ENCODE measurements around the gene PHLDB2.

PHLDB2 gene

GRCh38 chr3:111863942-111864694, 5.1 kb downstream of the PHLDB2 start:
- no peak for DNase-seq (ENCODE audit: extremely low spot score)
- TF ChIP-seq CTBP1 (IDR thresholded peaks at IDR 0.05; ENCODE audit: borderline replicate concordance) (no peak), FOXM1 (IDR thresholded peaks at IDR 0.05; ENCODE audit: borderline replicate concordance) (no peak), L3MBTL2 (conservative IDR thresholded peaks at IDR 0.05) (no peak), SUZ12 (IDR thresholded peaks at IDR 0.05) (no peak), SP1 (IDR thresholded peaks at IDR 0.05) (no peak), HDGF (IDR thresholded peaks at IDR 0.05; ENCODE audit: borderline replicate concordance) (no peak), NFRKB (IDR thresholded peaks at IDR 0.05) (no peak), ELF4 (IDR thresholded peaks at IDR 0.05) (no peak), ZNF384 (IDR thresholded peaks at IDR 0.05) (no peak), ARNT (IDR thresholded peaks at IDR 0.05) (no peak), LEF1 (IDR thresholded peaks at IDR 0.05; ENCODE audit: borderline replicate concordance) (no peak), TARDBP (IDR thresholded peaks at IDR 0.05) (no peak), FOXA1 (IDR thresholded peaks at IDR 0.05) (no peak), BHLHE40 (IDR thresholded peaks at IDR 0.05; ENCODE audit: borderline replicate concordance) (no peak), FOXK2 (IDR thresholded peaks at IDR 0.05) (no peak), PKNOX1 (IDR thresholded peaks at IDR 0.05) (no peak)
- ChIA-PET POLR2A (interaction anchor here (0.9 to 1.7 kb wide), 2 partner anchors 10 to 114 kb away, joined by 4 to 6 read pairs; partner anchors contain the start of gene ABHD10), CTCF (interaction anchor here (1.4 to 2.6 kb wide), 3 partner anchors 103 to 147 kb away, joined by 4 to 11 read pairs (median 6); partner anchors contain the start of gene ABHD10)

- no peak for DNase-seq (ENCODE audit: extremely low spot score)
- ChIA-PET CTCF (interaction anchor here (0.6 to 2.6 kb wide), 4 partner anchors 56 to 148 kb away, joined by 4 to 11 read pairs (median 5); partner anchors contain the start of gene ABHD10), POLR2A (interaction anchor here (0.6 to 1.7 kb wide), 3 partner anchors 82 to 121 kb away, joined by 4 to 6 read pairs (median 4); partner anchors contain the start of gene ABHD10)
- TF ChIP-seq HDGF (IDR thresholded peaks at IDR 0.05; ENCODE audit: borderline replicate concordance) (no peak), PKNOX1 (IDR thresholded peaks at IDR 0.05) (no peak), ZNF384 (IDR thresholded peaks at IDR 0.05) (no peak), ARNT (IDR thresholded peaks at IDR 0.05) (no peak), LEF1 (IDR thresholded peaks at IDR 0.05; ENCODE audit: borderline replicate concordance) (no peak), FOXA1 (IDR thresholded peaks at IDR 0.05) (no peak)
These were observed 6.0 kb downstream of the PHLDB2 start for GRCh38 chr3:111864821-111865656.

- ChIA-PET CTCF (interaction anchor here (1.0 to 1.2 kb wide), 2 partner anchors 27 to 169 kb away, joined by 3 read pairs; no protein-coding TSS in a partner anchor), POLR2A (interaction anchor here (1.0 kb wide), 1 partner anchor 111 kb away, joined by 3 read pairs; the partner anchor contains the start of gene ABHD10)
- TF ChIP-seq HDGF (IDR thresholded peaks at IDR 0.05; ENCODE audit: borderline replicate concordance) (no peak), BHLHE40 (IDR thresholded peaks at IDR 0.05; ENCODE audit: borderline replicate concordance) (no peak), CTBP1 (IDR thresholded peaks at IDR 0.05; ENCODE audit: borderline replicate concordance) (no peak)
- no peak for DNase-seq (ENCODE audit: extremely low spot score)
These were observed 8.9 kb downstream of the PHLDB2 start for GRCh38 chr3:111867889-111868426.

- ChIA-PET CTCF (interaction anchor here (0.7 kb wide), 1 partner anchor 154 kb away, joined by 3 read pairs; no protein-coding TSS in a partner anchor), POLR2A (interaction anchor here (1.0 to 1.4 kb wide), 2 partner anchors 10 to 155 kb away, joined by 3 to 6 read pairs; no protein-coding TSS in a partner anchor)
- TF ChIP-seq CTBP1 (IDR thresholded peaks at IDR 0.05; ENCODE audit: borderline replicate concordance) (no peak), TARDBP (IDR thresholded peaks at IDR 0.05) (no peak), LEF1 (IDR thresholded peaks at IDR 0.05; ENCODE audit: borderline replicate concordance) (no peak), BHLHE40 (IDR thresholded peaks at IDR 0.05; ENCODE audit: borderline replicate concordance) (no peak), L3MBTL2 (conservative IDR thresholded peaks at IDR 0.05) (no peak), FOXK2 (IDR thresholded peaks at IDR 0.05) (no peak), NFRKB (IDR thresholded peaks at IDR 0.05) (no peak), ELF4 (IDR thresholded peaks at IDR 0.05) (no peak), ARNT (IDR thresholded peaks at IDR 0.05) (no peak), ZNF384 (IDR thresholded peaks at IDR 0.05) (no peak), FOXM1 (IDR thresholded peaks at IDR 0.05; ENCODE audit: borderline replicate concordance) (no peak), SUZ12 (IDR thresholded peaks at IDR 0.05) (no peak), HDGF (IDR thresholded peaks at IDR 0.05; ENCODE audit: borderline replicate concordance) (no peak), FOXA1 (IDR thresholded peaks at IDR 0.05) (no peak)
These were observed 11.6 kb downstream of the PHLDB2 start for GRCh38 chr3:111870620-111871019.

GRCh38 chr3:111871809-111872623, 13.0 kb downstream of the PHLDB2 start:
- DNase-seq (ENCODE audit: extremely low spot score): no peak
- ChIA-PET POLR2A (interaction anchor here (1.0 kb wide), 1 partner anchor 107 kb away, joined by 3 read pairs; the partner anchor contains the start of gene ABHD10), CTCF (no interaction called here)
- no peak for TF ChIP-seq LEF1 (IDR thresholded peaks at IDR 0.05; ENCODE audit: borderline replicate concordance)
- no peak for TF ChIP-seq HDGF (IDR thresholded peaks at IDR 0.05; ENCODE audit: borderline replicate concordance)
- no peak for TF ChIP-seq FOXM1 (IDR thresholded peaks at IDR 0.05; ENCODE audit: borderline replicate concordance)
- no peak for TF ChIP-seq PKNOX1 (IDR thresholded peaks at IDR 0.05)
- no peak for TF ChIP-seq ELF4 (IDR thresholded peaks at IDR 0.05)

More at GRCh38 chr3:111870620-111871019, 11.6 kb downstream of the PHLDB2 start:
- no peak for DNase-seq (ENCODE audit: extremely low spot score)

Data from HEK293T (cell line).